HCT116 (cell line): ENCODE data around the gene PIK3CA. TPM values are rescaled to one million over a fixed set of nuclear protein-coding genes. Genes with fewer than 3 reads are reported as not detected.

Experiments used
- ATAC-seq: fragments of 200-7000 bp; cut with Tn5 transposase; 2 replicates; pipeline ENCODE4 v1.9.1; 2020; ENCODE audit warnings: mild to moderate bottlenecking, moderate library complexity
- BruUV-seq: library from RNA; stranded (reverse); fragments of 400-500 nt; replicated peaks from 2 replicates; lab custom pipeline; 2021; lab: Mats Ljungman, UMichigan
- CTCF ChIA-PET: fragments of 300-600 bp; sonication (Branson Sonifier 250); formaldehyde crosslinking; loops from one replicate; lab custom pipeline; 2021; ENCODE audit warnings: antibody characterized with exemption; lab: Charles Lee
- POLR2A ChIA-PET: fragments of 300-600, 350-600 bp; sonication (Branson Sonifier 250); formaldehyde crosslinking; loops from one replicate; lab custom pipeline; 2021; ENCODE audit warnings: antibody characterized with exemption; lab: Charles Lee
- RAD21 ChIA-PET, 2 experiments: fragments of 300-600 bp; sonication (Branson Sonifier 250); formaldehyde crosslinking; loops; one replicate each; lab custom pipeline; 2023; ENCODE audit warnings: low total read pairs in 2 of 2; ENCODE audit not compliant: uncharacterized antibody in 2 of 2, unreplicated experiment in 2 of 2, low non-redundant PET in 1 of 2; lab: Charles Lee
- DNase-seq: peaks from one replicate; pipeline ENCODE4 v3.0.0-alpha.2; 2010; ENCODE audit warnings: low read depth, low spot score
- H2AFZ ChIP-seq: fragments of 200-600 bp; shearing (Covaris generic), sonication (generic); 2 replicates; pipeline ENCODE4 v1.6.1; 2017; ENCODE audit warnings: low read depth, mixed run types, mixed read lengths, antibody characterized with exemption, low read length; ENCODE audit not compliant: poor library complexity, severe bottlenecking
- H3K27ac ChIP-seq: 2 replicates; pipeline ENCODE4 v1.5.1; 2012; ENCODE audit warnings: low read depth, low read length
- H3K27me3 ChIP-seq: fragments of 200-600 bp; sonication (generic); 2 replicates; pipeline ENCODE4 v1.6.1; 2016; ENCODE audit warnings: mixed run types, low read length, mixed read lengths; ENCODE audit not compliant: insufficient read depth
- H3K36me3 ChIP-seq, 2 experiments: fragments of 200-500 bp in 1 of 2; fragments of 200-600 bp in 1 of 2; sonication (Bioruptor generic) in 1 of 2; sonication (generic) in 1 of 2; 2 replicates each; pipeline versions ENCODE4 v1.5.1 to v1.6.1; 2014 to 2016; ENCODE audit warnings: low read length in 2 of 2, inconsistent platforms in 1 of 2, mixed read lengths in 1 of 2, mixed run types in 1 of 2; ENCODE audit not compliant: insufficient read depth in 2 of 2, control insufficient read depth in 1 of 2
- H3K4me1 ChIP-seq, 2 experiments: fragments of 200-600 bp in 1 of 2; sonication (generic) in 1 of 2; 2 replicates each; pipeline versions ENCODE4 v1.5.1 to v1.6.1; 2012 to 2017; ENCODE audit warnings: low read length in 2 of 2, inconsistent platforms in 1 of 2, mild to moderate bottlenecking in 1 of 2, mixed read lengths in 1 of 2, mixed run types in 1 of 2, moderate library complexity in 1 of 2; ENCODE audit not compliant: insufficient read depth in 2 of 2, control insufficient read depth in 1 of 2
- H3K4me2 ChIP-seq: fragments of 200-600 bp; sonication (generic); 2 replicates; pipeline ENCODE4 v1.6.1; 2017; ENCODE audit warnings: mixed run types, low read length, mixed read lengths
- H3K4me3 ChIP-seq, 2 experiments: fragments of 200-600 bp in 1 of 2; sonication (generic) in 1 of 2; replicated peaks in 1 of 2; 2 replicates each; pipeline ENCODE4 v1.5.1; 2011 to 2016; ENCODE audit warnings: low read length in 2 of 2, control low read depth in 1 of 2, low read depth in 1 of 2, mild to moderate bottlenecking in 1 of 2, mixed read lengths in 1 of 2, mixed run types in 1 of 2
- H3K79me2 ChIP-seq: fragments of 200-600 bp; sonication (generic); 2 replicates; pipeline ENCODE4 v1.6.1; 2017; ENCODE audit warnings: mild to moderate bottlenecking, mixed run types, low read length, moderate library complexity, mixed read lengths; ENCODE audit not compliant: insufficient read depth
- H3K9ac ChIP-seq: fragments of 200-600 bp; sonication (generic); 2 replicates; pipeline ENCODE4 v1.6.1; 2016; ENCODE audit warnings: low read length, mixed read lengths
- H3K9me2 ChIP-seq: fragments of 200-600 bp; sonication (generic), shearing (Covaris generic); 2 replicates; pipeline ENCODE4 v1.6.1; 2017; ENCODE audit warnings: mixed run types, mild to moderate bottlenecking, moderate library complexity; ENCODE audit not compliant: insufficient read depth
- H3K9me3 ChIP-seq, 2 experiments: fragments of 200-500 bp in 1 of 2; fragments of 200-600 bp in 1 of 2; sonication (Bioruptor generic) in 1 of 2; sonication (generic) in 1 of 2; 2 replicates each; pipeline ENCODE4 v1.6.1; 2014 to 2017; ENCODE audit warnings: low read length in 2 of 2, mixed read lengths in 2 of 2, inconsistent platforms in 1 of 2, low read depth in 1 of 2, mild to moderate bottlenecking in 1 of 2, mixed run types in 1 of 2, moderate library complexity in 1 of 2; ENCODE audit not compliant: control insufficient read depth in 1 of 2, insufficient read depth in 1 of 2
- H4K20me1 ChIP-seq: fragments of 200-600 bp; sonication (generic), shearing (Covaris generic); 2 replicates; pipeline ENCODE4 v1.6.1; 2017; ENCODE audit warnings: mixed run types, mild to moderate bottlenecking, moderate library complexity; ENCODE audit not compliant: insufficient read depth
- ATF3 ChIP-seq: IDR thresholded peaks from 2 replicates; pipeline ENCODE4 v1.6.1; 2012
- CEBPB ChIP-seq: IDR thresholded peaks from 2 replicates; pipeline ENCODE4 v1.6.1; 2012; ENCODE audit warnings: low read depth
- EGR1 ChIP-seq: IDR thresholded peaks from 2 replicates; pipeline ENCODE4 v1.6.1; 2012; ENCODE audit warnings: low read depth
- ELF1 ChIP-seq: IDR thresholded peaks from 2 replicates; pipeline ENCODE4 v1.6.1; 2012; ENCODE audit warnings: low read depth, borderline replicate concordance
- EZH2 ChIP-seq: fragments of 200-600 bp; sonication (generic); IDR thresholded peaks from 2 replicates; pipeline ENCODE4 v1.6.1; 2017; ENCODE audit warnings: antibody characterized with exemption, mixed run types
- EZH2phosphoT487 ChIP-seq: fragments of 200-600 bp; IDR thresholded peaks from 2 replicates; pipeline ENCODE4 v1.6.1; 2018; ENCODE audit warnings: antibody characterized with exemption, borderline replicate concordance
- FOSL1 ChIP-seq: IDR thresholded peaks from 2 replicates; pipeline ENCODE4 v1.6.1; 2012; ENCODE audit warnings: low read depth
- JUND ChIP-seq: IDR thresholded peaks from 2 replicates; pipeline ENCODE4 v1.6.1; 2012
- MAX ChIP-seq: IDR thresholded peaks from 2 replicates; pipeline ENCODE4 v1.6.1; 2012
- POLR2A ChIP-seq: IDR thresholded peaks from 2 replicates; pipeline ENCODE4 v1.7.0; 2011; ENCODE audit warnings: borderline replicate concordance; ENCODE audit not compliant: insufficient read depth, insufficient read length; ENCODE audit errors: extremely low read depth
- POLR2AphosphoS5 ChIP-seq: IDR thresholded peaks from 2 replicates; pipeline ENCODE4 v1.6.1; 2011; ENCODE audit warnings: mild to moderate bottlenecking, low read depth, low read length, moderate library complexity
- RAD21 ChIP-seq: IDR thresholded peaks from 2 replicates; pipeline ENCODE4 v1.6.1; 2012; ENCODE audit warnings: low read depth, mild to moderate bottlenecking
- REST ChIP-seq: IDR thresholded peaks from 2 replicates; pipeline ENCODE4 v1.6.1; 2012; ENCODE audit warnings: low read depth
- SIN3A ChIP-seq: IDR thresholded peaks from 2 replicates; pipeline ENCODE4 v1.6.1; 2012; ENCODE audit warnings: low read depth
- SRF ChIP-seq: IDR thresholded peaks from 2 replicates; pipeline ENCODE4 v1.6.1; 2012; ENCODE audit warnings: low read depth
- TCF7L2 ChIP-seq: IDR thresholded peaks from 2 replicates; pipeline ENCODE4 v1.7.0; 2011; ENCODE audit warnings: borderline replicate concordance, inconsistent platforms; ENCODE audit not compliant: insufficient read depth, insufficient read length; ENCODE audit errors: extremely low read depth
- YY1 ChIP-seq: IDR thresholded peaks from 2 replicates; pipeline ENCODE4 v1.6.1; 2011; ENCODE audit warnings: low read length, low read depth, moderate library complexity, mild to moderate bottlenecking; ENCODE audit not compliant: insufficient replicate concordance; ENCODE audit errors: extremely low read depth
- ZBTB33 ChIP-seq: IDR thresholded peaks from 2 replicates; pipeline ENCODE4 v1.6.1; 2011; ENCODE audit warnings: mild to moderate bottlenecking, low read length, moderate library complexity; ENCODE audit not compliant: insufficient replicate concordance; ENCODE audit errors: extremely low read depth
- ZFX ChIP-seq: fragments of 450-650 bp; IDR thresholded peaks from 2 replicates; pipeline ENCODE4 v1.6.1; 2017
- ZNF274 ChIP-seq: fragments of 200-500 bp; sonication (Bioruptor generic); IDR thresholded peaks from 2 replicates; pipeline ENCODE4 v1.6.1; 2014; ENCODE audit warnings: mild to moderate bottlenecking, low read depth, low read length, inconsistent platforms
- intact Hi-C: fragments of 100-400 bp; cut with micrococcal nuclease; formaldehyde crosslinking; loops from 2 replicates; pipeline ENCODE4 v1.10.0; 2022
- total RNA-seq: library from RNA; stranded (reverse); gene quantifications from one replicate; pipeline ENCODE4 v1.2.1, GENCODE V29; 2021; ENCODE audit not compliant: unreplicated experiment

Gene PIK3CA
- total RNA-seq, 1 experiment from 2014 or later: 17.9 TPM

GRCh38 chr3:179158336-179159039 is 10.3 kb downstream of the PIK3CA start:
- Histone ChIP-seq H3K27me3 (no peaks in the 10 kb centered on the region), H3K79me2 (peaks cover 18% of the 10 kb centered on the region; the same call in 1 of the 2 replicates), H3K9me2 (no peaks in the 10 kb centered on the region), H3K4me1 (no peaks in the 10 kb centered on the region), H3K4me3 (no peak overlapping the region), H3K27ac (no peak overlapping the region), H2AFZ (no peak overlapping the region), H3K9ac (no peak overlapping the region), H4K20me1 (no peaks in the 10 kb centered on the region), H3K9me3 (no peaks in the 10 kb centered on the region), H3K4me2 (no peak overlapping the region), H3K36me3 (no peaks in the 10 kb centered on the region)
- ATAC-seq (no peak), DNase-seq (no peak)
- intact Hi-C loops: no loop called here
- POLR2A ChIA-PET: no interaction called here
- no TSS peak for BruUV-seq
- CTCF ChIA-PET: no interaction called here
- no peak for TF ChIP-seq EGR1
- TF ChIP-seq RAD21: no peak
- TF ChIP-seq JUND: no peak
- no peak for TF ChIP-seq ZFX
- TF ChIP-seq FOSL1: no peak
- TF ChIP-seq ZBTB33: no peak
- TF ChIP-seq ATF3: no peak
- no peak for TF ChIP-seq REST
- no peak for TF ChIP-seq ELF1
- TF ChIP-seq TCF7L2: no peak
- no peak for TF ChIP-seq POLR2A
- TF ChIP-seq POLR2AphosphoS5: no peak
- TF ChIP-seq MAX: no peak
- TF ChIP-seq EZH2phosphoT487: no peak
- TF ChIP-seq CEBPB: no peak
- TF ChIP-seq SRF: no peak
- no peak for TF ChIP-seq SIN3A
- TF ChIP-seq ZNF274: no peak
- TF ChIP-seq EZH2: no peak
- TF ChIP-seq YY1: no peak
- RAD21 ChIA-PET: no interaction called here
